Renal cortex interstitium (tissue), 11 donors: ENCODE data around the gene ARFGEF2. TPM values are rescaled to one million over a fixed set of nuclear protein-coding genes. Genes with fewer than 3 reads are reported as not detected.
"Not testable (repeated sequence)": the region's sequence is repeated elsewhere in the genome, so short reads cannot be mapped to it uniquely, and the experiment has no call there.

Source experiments
- DNase-seq, 11 donors: peaks; one replicate each; pipeline ENCODE4 v3.0.0-alpha.2; 2013; ENCODE audit warnings: low read depth in 9 of 11, low spot score in 4 of 11; ENCODE audit errors: extremely low read depth in 1 of 11
- polyA plus RNA-seq, 3 donors: library from polyadenylated mRNA; unstranded; fragments of 120-200 nt; gene quantifications; one replicate each; pipeline ENCODE4 v1.2.1, GENCODE V29; 2013; ENCODE audit not compliant: insufficient read length in 3 of 3

ARFGEF2 gene
- polyA plus RNA-seq, 3 donors, result 24.5 to 31.0 (median 28.4) TPM

- DNase-seq, result no peak
Observed at GRCh38 chr20:48970681-48971365, 49.3 kb downstream of the ARFGEF2 start.

GRCh38 chr20:48971956-48972355 lies 50.4 kb downstream of the ARFGEF2 start:
- DNase-seq, result no peak

DNA sequence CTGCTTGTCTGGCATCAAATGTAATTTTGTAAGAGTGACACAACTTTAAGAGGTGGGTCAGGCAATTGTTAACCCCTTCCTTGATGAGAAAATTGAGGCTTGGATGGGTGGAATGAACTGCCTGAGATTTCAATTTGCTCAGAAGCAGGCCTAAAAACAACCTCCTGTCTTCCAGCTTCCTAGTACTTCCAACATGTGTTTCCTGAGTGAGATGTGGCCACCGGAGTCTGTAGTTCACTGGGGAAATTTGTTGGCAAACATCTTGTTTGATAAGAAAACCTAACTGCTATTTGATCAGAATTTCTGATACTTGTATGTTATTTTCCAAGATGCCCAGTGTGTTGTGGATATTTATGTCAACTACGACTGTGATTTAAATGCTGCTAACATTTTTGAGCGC lies 51.3 kb downstream of the ARFGEF2 start:
- DNase-seq, result no peak

DNA sequence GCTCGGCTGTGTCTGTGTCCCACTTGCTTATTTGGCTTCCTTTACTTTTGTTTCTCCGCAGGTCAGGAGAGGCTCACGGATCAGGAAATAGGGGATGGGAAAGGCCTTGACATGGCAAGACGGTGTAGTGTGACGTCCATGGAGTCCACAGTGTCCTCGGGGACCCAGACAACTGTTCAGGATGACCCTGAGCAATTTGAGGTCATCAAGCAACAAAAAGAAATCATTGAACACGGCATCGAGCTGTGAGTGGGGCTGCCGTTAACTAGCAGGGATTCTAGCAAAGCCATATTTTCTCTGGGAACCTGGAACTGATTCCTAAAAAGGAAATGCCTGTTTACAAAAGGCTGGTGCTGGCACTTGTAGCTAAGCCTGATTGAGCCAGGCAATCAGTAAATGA lies 54.4 kb downstream of the ARFGEF2 start:
- DNase-seq, result no peak

GRCh38 chr20:48979980-48980379 lies 58.5 kb downstream of the ARFGEF2 start:
- DNase-seq, result not testable (repeated sequence)

DNA sequence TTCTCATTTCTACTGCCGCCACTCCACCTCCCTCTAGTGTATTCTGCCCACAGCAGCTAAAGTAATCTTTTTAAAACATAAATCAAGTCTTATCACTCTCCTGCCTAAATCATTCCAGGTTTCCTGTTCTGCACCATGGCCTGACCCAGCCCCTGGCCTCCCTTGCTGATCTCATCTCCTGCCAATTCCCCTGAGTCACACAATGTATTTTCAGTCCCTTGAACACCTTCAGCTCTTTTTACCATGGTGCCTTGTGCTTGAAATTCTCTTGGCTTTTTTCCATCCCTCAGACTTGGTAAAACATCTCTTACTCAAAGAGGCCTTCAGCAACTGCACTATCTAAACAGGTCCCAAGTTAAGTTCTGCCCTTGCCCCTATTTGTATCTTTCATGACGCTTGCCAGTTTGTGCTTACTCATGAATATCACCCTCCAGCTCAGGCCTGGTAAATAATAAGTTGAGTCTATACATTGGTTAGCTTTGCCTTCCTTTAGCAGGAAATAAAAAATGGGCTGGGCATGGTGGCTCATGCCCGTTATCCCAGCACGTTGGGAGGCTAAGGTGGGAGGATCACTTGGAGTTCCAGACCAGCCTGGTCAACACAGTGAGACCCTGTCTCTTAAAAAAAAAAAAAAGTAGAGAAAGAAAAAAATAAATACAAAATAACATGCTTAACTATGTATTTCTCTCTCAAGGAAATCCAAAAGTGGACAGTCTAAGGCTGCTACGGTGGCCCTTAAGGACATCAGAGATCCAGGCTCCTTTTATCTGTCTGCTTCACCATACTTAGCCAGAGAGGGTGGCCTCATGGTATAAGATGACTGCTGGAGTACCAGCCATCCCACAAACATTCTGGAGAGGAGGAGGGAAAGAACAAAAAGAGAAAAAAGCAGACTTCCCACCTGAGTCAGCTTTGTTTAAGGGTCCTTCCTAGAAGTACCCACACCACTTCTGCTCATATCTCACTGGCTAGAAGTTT lies 62.2 kb downstream of the ARFGEF2 start:
- peak in 3 of 11 donors; percentile 4 to 13 (median 10) for DNase-seq

DNA sequence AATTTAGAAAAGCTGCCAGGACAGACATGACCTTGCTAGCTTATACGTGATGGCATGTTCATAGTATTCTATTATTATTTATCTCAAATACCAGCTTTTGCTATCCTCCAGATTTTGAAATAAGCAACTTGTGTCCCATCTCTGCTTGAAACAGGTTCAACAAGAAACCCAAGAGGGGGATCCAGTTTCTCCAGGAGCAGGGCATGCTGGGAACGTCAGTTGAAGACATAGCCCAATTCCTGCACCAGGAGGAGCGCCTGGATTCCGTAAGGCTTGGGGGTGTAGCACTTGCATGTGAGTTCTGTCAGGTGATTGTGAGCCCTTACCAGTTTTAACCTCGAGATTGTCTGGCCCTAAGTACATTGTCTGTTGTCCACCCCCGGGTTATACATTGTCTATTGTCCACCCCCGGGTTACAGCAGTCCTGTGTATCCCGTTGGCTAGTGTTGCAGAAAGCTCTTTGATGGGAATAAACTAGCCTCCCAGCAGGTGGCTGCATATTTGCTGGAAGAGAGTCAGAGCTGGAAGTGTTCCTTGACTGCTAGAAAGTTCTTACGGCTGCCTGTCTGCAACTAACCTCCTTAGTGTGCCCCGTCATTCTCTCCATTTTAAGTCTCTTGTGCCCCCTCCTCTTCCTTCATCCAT lies 63.2 kb downstream of the ARFGEF2 start:
- no peak for DNase-seq

DNA sequence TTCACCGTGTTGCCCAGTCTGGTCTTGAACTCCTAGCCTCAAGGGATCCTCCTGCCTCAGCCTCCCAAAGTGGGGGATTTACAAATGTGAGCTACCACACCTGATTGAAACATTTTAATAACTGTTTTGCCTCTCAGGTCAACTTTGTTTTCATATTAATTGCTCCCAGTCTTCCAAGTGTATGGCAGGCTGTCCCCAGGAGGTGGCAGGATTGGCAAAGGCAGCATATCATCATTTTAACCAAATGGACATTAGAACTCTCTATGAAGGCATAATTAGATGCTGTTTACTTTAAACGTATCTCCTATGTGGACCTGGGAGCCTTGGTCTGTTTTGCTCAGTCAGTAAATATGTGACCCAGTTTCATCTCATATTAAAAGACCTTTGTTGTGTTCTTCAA lies 65.4 kb downstream of the ARFGEF2 start:
- DNase-seq, result no peak

DNA sequence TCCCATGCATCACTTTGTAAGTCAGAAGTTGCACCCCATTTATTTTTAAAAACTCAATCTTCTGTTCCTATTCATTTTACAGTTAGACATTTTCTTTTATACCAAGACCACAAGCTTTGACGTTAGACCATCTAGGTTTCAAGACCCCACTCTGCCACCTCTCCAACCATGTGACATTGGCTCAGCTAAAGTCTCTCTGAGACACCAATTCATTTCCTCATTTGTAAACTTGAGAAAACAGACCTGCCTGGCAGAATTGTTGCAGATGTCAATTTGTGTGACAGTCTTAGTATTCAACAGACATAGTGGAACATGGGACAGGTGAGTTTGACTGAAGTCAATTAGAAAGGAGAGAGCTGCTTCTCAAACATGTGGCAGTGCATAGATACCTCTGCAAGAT lies 69.0 kb downstream of the ARFGEF2 start:
- no peak for DNase-seq

GRCh38 chr20:48995589-48995988 lies 74.1 kb downstream of the ARFGEF2 start:
- DNase-seq, result no peak

DNA sequence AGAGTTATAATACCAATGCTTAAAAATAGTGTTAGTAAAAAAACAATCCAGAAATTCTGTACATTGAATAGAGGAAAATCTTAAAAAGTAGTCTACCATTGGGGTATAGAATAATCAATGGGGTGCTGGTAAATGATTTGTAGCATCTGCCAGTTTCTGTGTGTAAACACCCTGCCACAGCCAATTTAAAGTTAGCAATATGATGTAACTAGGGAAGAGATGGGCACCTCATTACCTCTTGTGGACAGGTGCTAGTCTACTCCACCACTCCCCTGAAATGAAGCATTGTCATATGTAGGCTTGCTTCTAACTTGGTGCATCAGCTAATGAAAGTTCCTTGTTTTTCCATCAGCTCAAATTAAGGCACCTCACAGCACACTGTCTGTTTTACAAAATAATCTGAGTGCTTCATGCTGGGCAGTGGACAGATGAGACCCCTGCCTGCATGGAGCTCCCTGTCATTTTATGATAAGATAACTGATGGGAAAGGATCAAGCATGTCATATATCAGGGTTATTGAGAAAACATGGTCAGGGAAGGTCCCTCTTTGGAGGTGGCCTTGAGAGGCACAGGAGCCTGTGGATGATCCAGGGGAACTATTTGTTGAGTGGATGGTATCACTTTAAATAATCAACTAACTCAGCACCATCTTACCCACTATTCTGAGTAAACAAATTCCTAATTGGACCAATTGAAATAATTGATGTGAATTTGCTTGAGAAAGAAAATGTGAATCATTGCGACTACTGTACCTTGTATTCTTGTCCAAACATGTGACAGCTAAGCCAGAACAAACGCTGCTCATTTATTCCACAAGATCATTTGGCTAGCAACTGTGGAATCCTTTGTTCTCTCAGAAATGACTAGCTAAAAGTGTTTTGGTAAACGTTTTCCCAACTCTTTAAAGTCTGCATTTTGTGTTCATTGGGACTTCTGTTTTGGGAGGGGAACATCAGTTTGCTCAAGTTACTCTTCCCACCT lies 78.7 kb downstream of the ARFGEF2 start:
- DNase-seq, result no peak

- DNase-seq, result no peak
Observed at GRCh38 chr20:49001741-49002140, 80.2 kb downstream of the ARFGEF2 start.

GRCh38 chr20:49006446-49006980 lies 85.0 kb downstream of the ARFGEF2 start:
- DNase-seq, result no peak

DNA sequence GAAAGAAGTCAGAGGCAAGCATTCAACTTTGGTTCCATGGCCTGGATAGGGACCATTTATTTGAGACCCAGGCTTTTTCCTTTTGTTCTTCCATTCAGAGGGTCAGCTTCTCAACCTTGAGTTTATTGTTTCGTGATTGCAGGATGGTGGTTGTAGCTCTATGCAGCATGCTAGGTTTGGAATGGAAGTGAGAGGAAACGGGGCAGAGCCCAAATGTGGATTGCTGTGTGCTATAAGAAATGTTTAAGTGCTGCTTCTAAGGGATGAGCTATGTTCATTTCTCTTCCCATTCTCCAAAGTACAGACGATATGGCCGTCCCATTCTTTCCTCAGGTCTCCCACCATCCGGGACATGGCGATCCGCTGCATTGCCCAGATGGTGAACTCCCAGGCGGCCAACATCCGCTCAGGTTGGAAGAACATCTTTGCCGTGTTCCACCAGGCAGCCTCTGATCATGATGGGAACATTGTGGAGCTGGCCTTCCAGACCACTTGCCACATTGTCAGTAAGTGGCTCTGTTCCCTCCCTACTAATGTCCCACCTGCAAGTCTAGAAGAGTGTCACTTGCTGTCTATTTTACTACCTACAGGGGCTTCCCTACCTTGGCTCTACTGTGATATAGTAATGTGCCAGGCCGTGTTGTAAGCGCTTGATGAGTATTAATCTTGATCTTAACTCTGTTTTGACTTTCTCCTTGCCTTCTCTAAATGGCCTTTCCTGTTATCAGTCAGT lies 88.6 kb downstream of the ARFGEF2 start:
- no peak for DNase-seq

DNA sequence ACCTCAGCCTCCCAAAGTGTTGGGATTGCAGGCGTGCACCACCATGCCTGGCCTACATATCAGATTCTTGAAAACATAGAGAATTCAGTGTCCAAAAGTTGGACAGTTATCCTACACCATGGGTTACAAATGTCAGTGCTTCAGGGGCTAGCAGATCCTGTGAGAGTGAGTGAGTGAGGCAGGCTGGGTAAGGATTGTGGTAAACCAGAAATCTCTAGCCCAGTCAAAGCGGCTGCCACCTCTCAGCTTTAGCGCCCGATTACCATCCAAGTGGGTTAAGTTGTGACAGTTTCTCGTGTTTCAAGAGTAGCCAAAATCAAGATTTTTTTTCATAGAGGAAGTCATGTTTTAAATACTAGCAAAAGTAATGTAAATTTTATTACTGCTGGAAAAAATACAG lies 102.7 kb downstream of the ARFGEF2 start:
- no peak for DNase-seq

DNA sequence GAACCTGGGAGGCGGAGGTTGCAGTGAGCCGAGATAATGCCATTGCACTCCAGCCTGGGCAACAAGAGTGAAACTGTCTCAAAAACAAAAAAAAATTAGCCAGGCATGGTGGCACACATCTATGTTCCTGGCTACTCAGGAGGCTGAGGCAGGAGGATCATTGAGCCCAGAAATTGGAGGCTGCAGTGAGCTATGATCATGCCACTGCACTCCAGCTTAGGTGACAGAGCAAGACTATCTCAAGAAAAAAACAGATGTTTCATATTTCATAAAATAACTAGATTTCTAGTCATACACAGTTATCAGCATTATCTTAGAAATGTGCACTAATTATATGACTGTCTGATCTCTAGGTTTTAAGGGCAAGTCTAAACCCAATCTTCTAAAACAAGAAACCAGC lies 106.7 kb downstream of the ARFGEF2 start:
- DNase-seq, result not testable (repeated sequence)

DNA sequence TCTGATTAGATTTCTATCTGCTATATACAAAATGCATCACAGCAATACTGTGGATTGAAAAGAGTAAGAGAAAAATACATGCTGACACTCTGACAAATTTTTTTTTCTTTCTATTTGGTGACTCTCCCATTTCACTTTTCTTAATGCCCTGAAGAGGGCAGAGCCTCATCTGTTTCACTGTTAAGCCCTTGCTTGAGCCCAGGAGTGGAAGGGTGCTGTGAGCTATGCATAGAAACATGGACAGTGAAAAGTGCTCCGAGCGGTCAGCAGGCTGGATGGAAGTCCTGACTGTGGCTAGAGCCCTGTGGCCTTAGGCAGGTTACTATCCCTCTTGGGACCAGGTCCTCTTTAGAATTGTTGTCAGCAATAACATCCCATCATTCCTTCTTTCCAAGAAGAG lies 107.2 kb downstream of the ARFGEF2 start:
- peak in 1 of 11 donors; percentile 2 for DNase-seq

DNA sequence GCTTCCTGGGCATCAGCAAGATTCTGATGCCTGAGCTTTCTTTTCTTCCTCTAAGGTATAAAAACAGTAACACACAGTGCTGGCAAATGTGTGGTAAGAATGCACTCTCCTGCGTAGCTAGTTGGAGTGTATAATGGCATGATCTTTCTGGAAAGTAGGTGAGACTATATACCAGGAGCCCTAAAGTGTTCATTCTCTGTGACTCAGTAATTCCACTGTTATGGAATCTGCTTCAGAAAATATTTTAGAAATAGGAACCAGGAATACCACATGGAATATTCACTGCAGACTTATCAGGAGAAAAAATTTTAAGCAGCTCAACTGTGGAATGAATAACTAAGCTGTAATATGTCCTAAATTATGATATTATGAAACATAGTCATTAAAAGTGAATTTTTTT lies 107.7 kb downstream of the ARFGEF2 start:
- no peak for DNase-seq
